ENCODE measurements around the gene CRB1. TPM values are rescaled to one million over a fixed set of nuclear protein-coding genes. Genes with fewer than 3 reads are reported as not detected.

CRB1 gene
- polyA plus RNA-seq, 1 experiment = not detected

- Histone ChIP-seq H3K27ac (ENCODE audit: low read depth, low read length) (no peak overlapping the region), H3K27me3 (ENCODE audit: control insufficient read depth, insufficient read depth, low read length) (no peaks in the 10 kb centered on the region), H3K9me3 (ENCODE audit: control insufficient read depth, insufficient read depth, low read length) (peaks cover 7% of the 10 kb centered on the region; the same call in 1 of the 2 replicates), H3K4me3 (ENCODE audit: low read depth, low read length) (no peak overlapping the region)
- ChIA-PET CTCF (interaction anchor here (0.7 to 4.1 kb wide), 3 partner anchors 15 to 179 kb away, joined by 3 to 40 read pairs (median 4); no protein-coding TSS in a partner anchor), POLR2A (no interaction called here)
- no peak for TF ChIP-seq CTCF (IDR thresholded peaks at IDR 0.05; ENCODE audit: low read depth, low read length)
- no peak for DNase-seq (ENCODE audit: low read depth, low spot score)
These were observed 90.9 kb downstream of the CRB1 start for GRCh38 chr1:197358959-197359358.

GRCh38 chr1:197360068-197360467 lies 92.0 kb downstream of the CRB1 start:
- Histone ChIP-seq H3K27me3 (ENCODE audit: control insufficient read depth, insufficient read depth, low read length) (no peaks in the 10 kb centered on the region), H3K4me3 (ENCODE audit: low read depth, low read length) (no peak overlapping the region), H3K9me3 (ENCODE audit: control insufficient read depth, insufficient read depth, low read length) (peaks cover 7% of the 10 kb centered on the region; the same call in 1 of the 2 replicates), H3K27ac (ENCODE audit: low read depth, low read length) (no peak overlapping the region)
- ChIA-PET POLR2A (no interaction called here), CTCF (interaction anchor here (0.7 kb wide), 1 partner anchor 179 kb away, joined by 3 read pairs; no protein-coding TSS in a partner anchor)
- no peak for TF ChIP-seq CTCF (IDR thresholded peaks at IDR 0.05; ENCODE audit: low read depth, low read length)
- DNase-seq (ENCODE audit: low read depth, low spot score) = no peak

DNA sequence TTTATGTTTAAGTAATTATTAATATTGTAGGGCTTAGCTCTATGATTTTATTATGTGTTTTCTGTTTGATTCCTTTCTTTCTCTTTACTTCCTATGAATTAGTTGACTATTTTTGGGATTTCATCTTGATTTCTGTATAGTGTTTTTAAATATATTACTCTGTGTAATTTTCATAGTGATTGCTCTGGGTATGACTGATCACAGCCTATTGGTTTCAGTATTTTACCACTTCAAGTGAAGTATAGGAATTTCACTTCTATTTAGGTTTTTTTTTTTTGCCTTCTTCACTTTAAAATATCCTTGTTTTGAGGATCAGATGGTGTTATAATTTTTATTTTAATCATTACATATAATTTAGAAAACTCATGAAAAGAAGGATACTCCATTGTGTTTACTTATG lies 94.8 kb downstream of the CRB1 start:
- ChIA-PET POLR2A (no interaction called here), CTCF (no interaction called here)
- no peak overlapping the region for H3K27ac ChIP-seq (ENCODE audit: low read depth, low read length)
- DNase-seq (ENCODE audit: low read depth, low spot score) = no peak
- no peaks in the 10 kb centered on the region for H3K27me3 ChIP-seq (ENCODE audit: control insufficient read depth, insufficient read depth, low read length)
- no peak overlapping the region for H3K4me3 ChIP-seq (ENCODE audit: low read depth, low read length)
- no peak for TF ChIP-seq CTCF (IDR thresholded peaks at IDR 0.05; ENCODE audit: low read depth, low read length)
- no peaks in the 10 kb centered on the region for H3K9me3 ChIP-seq (ENCODE audit: control insufficient read depth, insufficient read depth, low read length)

- POLR2A ChIA-PET = no interaction called here
- Histone ChIP-seq H3K4me3 (ENCODE audit: low read depth, low read length) (no peak overlapping the region), H3K27me3 (ENCODE audit: control insufficient read depth, insufficient read depth, low read length) (no peaks in the 10 kb centered on the region), H3K27ac (ENCODE audit: low read depth, low read length) (no peak overlapping the region), H3K9me3 (ENCODE audit: control insufficient read depth, insufficient read depth, low read length) (no peaks in the 10 kb centered on the region)
- TF ChIP-seq CTCF (IDR thresholded peaks at IDR 0.05; ENCODE audit: low read depth, low read length) = no peak
- DNase-seq (ENCODE audit: low read depth, low spot score) = no peak
- CTCF ChIA-PET = no interaction called here
These were observed 95.8 kb downstream of the CRB1 start for GRCh38 chr1:197363855-197364254.

DNA sequence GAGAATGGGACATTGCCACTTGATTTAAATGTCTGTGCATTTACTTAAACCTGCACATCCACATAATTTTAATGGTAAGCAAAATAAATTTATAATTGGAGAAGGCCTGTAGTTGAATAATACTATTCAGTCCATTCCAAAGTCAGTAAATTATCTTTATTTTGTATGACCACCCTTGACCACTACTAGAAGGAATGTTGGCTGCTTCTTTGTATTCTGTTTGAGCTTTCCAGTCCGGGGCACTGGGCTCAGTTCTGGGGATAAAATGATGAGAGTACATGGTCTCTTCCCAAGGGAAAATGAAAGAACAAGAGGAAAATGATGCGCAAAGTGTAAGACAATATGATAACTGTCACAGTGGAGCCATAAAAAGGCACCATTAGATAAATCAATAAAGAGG lies 98.9 kb downstream of the CRB1 start:
- TF ChIP-seq CTCF (IDR thresholded peaks at IDR 0.05; ENCODE audit: low read depth, low read length) = no peak
- Histone ChIP-seq H3K4me3 (ENCODE audit: low read depth, low read length) (no peak overlapping the region), H3K27me3 (ENCODE audit: control insufficient read depth, insufficient read depth, low read length) (no peaks in the 10 kb centered on the region), H3K27ac (ENCODE audit: low read depth, low read length) (no peak overlapping the region), H3K9me3 (ENCODE audit: control insufficient read depth, insufficient read depth, low read length) (no peaks in the 10 kb centered on the region)
- CTCF ChIA-PET = no interaction called here
- DNase-seq (ENCODE audit: low read depth, low spot score) = no peak
- POLR2A ChIA-PET = no interaction called here
